Measurements from ENCODE around the gene NDN. TPM values are rescaled to one million over a fixed set of nuclear protein-coding genes. Genes with fewer than 3 reads are reported as not detected.
A peak's percentile ranks its signal among the peaks of the same experiment; 100 is the strongest.

NDN gene
- total and polyA plus RNA-seq, 12 donors, result 19.3 to 451 (median 109) TPM

- Histone ChIP-seq H3K27me3 (no peaks in the 10 kb centered on the region), H3K36me3 (replicated peaks in 1 of 2) (no peaks in the 10 kb centered on the region), H3K4me1 (replicated peaks in 1 of 2) (no peaks in the 10 kb centered on the region), H3K4me3 (no peak overlapping the region), H3K9me3 (replicated peaks in 1 of 3) (no peaks in the 10 kb centered on the region), H3K27ac (no peak overlapping the region)
- intact Hi-C loops (cut with DNase I), result no loop called here
- WGBS, 4 donors, result 36 to 75% (median 65%) methylated on average over 1 of the region's 1 CpG
- TF ChIP-seq CTCF (IDR thresholded peaks at IDR 0.05) (no peak), POLR2A (IDR thresholded peaks at IDR 0.05) (no peak)
- no peak for DNase-seq
Observed at GRCh38 chr15:23708332-23708731, 21.2 kb upstream of the NDN start.

- TF ChIP-seq POLR2A (IDR thresholded peaks at IDR 0.05) (no peak), CTCF (IDR thresholded peaks at IDR 0.05) (no peak)
- Histone ChIP-seq H3K4me3 (no peak overlapping the region), H3K9me3 (replicated peaks in 1 of 3) (no peaks in the 10 kb centered on the region), H3K4me1 (replicated peaks in 1 of 2) (peaks cover 0 to 3% of the 10 kb centered on the region in 2 donors), H3K36me3 (replicated peaks in 1 of 2) (no peaks in the 10 kb centered on the region), H3K27me3 (no peaks in the 10 kb centered on the region), H3K27ac (no peak overlapping the region)
- 60 to 79% (median 73%) methylated on average over 2 of the region's 2 CpGs for WGBS, 4 donors
- DNase-seq, result no peak
- intact Hi-C loops (cut with DNase I), result no loop called here
Observed at GRCh38 chr15:23695282-23695681, 8.2 kb upstream of the NDN start.

- no peak overlapping the region for H3K4me3 ChIP-seq
- H3K9me3 ChIP-seq (replicated peaks in 1 of 3), result no peaks in the 10 kb centered on the region
- DNase-seq, result no peak
- WGBS, 4 donors, result 67 to 91% (median 84%) methylated on average over 1 of the region's 1 CpG
- no peaks in the 10 kb centered on the region for H3K36me3 ChIP-seq (replicated peaks in 1 of 2)
- no peaks in the 10 kb centered on the region for H3K27me3 ChIP-seq
- H3K27ac ChIP-seq, result no peak overlapping the region
- intact Hi-C loops (cut with DNase I), result no loop called here
- peaks cover 0 to 3% of the 10 kb centered on the region in 2 donors for H3K4me1 ChIP-seq (replicated peaks in 1 of 2)
- no peak for TF ChIP-seq POLR2A (IDR thresholded peaks at IDR 0.05)
- TF ChIP-seq CTCF (IDR thresholded peaks at IDR 0.05), result no peak
Observed at GRCh38 chr15:23694592-23694991, 7.5 kb upstream of the NDN start.

- H3K27me3 ChIP-seq, result no peaks in the 10 kb centered on the region
- intact Hi-C loops (cut with DNase I), result no loop called here
- DNase-seq, result peak; percentile 78 to 88 (median 82)
Observed at GRCh38 chr15:23690450-23690852, 3.3 kb upstream of the NDN start.

More at GRCh38 chr15:23690450-23690852, 3.3 kb upstream of the NDN start:
- TF ChIP-seq POLR2A (IDR thresholded peaks at IDR 0.05), result no peak
- no peak for TF ChIP-seq CTCF (IDR thresholded peaks at IDR 0.05)
- H3K9me3 ChIP-seq (replicated peaks in 1 of 3), result no peaks in the 10 kb centered on the region
- H3K36me3 ChIP-seq (replicated peaks in 1 of 2), result no peaks in the 10 kb centered on the region
- 33 to 56% (median 50%) methylated on average over 5 of the region's 5 CpGs for WGBS, 4 donors
- H3K27ac ChIP-seq, result peak overlapping the region in 2 of 5 donors; percentile 44 to 71
- H3K4me1 ChIP-seq (replicated peaks in 1 of 2), result peaks cover 0 to 3% of the 10 kb centered on the region in 2 donors
- H3K4me3 ChIP-seq, result no peak overlapping the region

Measured in adrenal gland (tissue), 12 donors.